ENCODE data around the gene ENDOV. TPM values are rescaled to one million over a fixed set of nuclear protein-coding genes. Genes with fewer than 3 reads are reported as not detected.

Gene ENDOV
- total and polyA plus RNA-seq, 9 donors, result 8.9 to 24.1 (median 20.8) TPM

- intact Hi-C loops (cut with DNase I), result no loop called here
- no peaks in the 10 kb centered on the region for H3K36me3 ChIP-seq
- peak in 1 of 5 donors; percentile 7 for DNase-seq
- H3K9me3 ChIP-seq, result no peaks in the 10 kb centered on the region
- 87 to 90% (median 89%) methylated on average over 11 of the region's 11 CpGs for WGBS, 3 donors
- TF ChIP-seq CTCF (IDR thresholded peaks at IDR 0.05) (no peak), EP300 (IDR thresholded peaks at IDR 0.05) (no peak), POLR2A (IDR thresholded peaks at IDR 0.05) (no peak)
- H3K4me3 ChIP-seq, result no peak overlapping the region
- H3K27me3 ChIP-seq, result no peaks in the 10 kb centered on the region
- H3K27ac ChIP-seq, result no peak overlapping the region
- H3K4me1 ChIP-seq (ENCODE audit: insufficient read depth), result no peaks in the 10 kb centered on the region
Observed at GRCh38 chr17:80372456-80372855, 42.5 kb upstream of the ENDOV start.

- H3K36me3 ChIP-seq, result no peaks in the 10 kb centered on the region
- intact Hi-C loops (cut with DNase I), result no loop called here
Observed at GRCh38 chr17:80372922-80373570, 41.9 kb upstream of the ENDOV start.

DNA sequence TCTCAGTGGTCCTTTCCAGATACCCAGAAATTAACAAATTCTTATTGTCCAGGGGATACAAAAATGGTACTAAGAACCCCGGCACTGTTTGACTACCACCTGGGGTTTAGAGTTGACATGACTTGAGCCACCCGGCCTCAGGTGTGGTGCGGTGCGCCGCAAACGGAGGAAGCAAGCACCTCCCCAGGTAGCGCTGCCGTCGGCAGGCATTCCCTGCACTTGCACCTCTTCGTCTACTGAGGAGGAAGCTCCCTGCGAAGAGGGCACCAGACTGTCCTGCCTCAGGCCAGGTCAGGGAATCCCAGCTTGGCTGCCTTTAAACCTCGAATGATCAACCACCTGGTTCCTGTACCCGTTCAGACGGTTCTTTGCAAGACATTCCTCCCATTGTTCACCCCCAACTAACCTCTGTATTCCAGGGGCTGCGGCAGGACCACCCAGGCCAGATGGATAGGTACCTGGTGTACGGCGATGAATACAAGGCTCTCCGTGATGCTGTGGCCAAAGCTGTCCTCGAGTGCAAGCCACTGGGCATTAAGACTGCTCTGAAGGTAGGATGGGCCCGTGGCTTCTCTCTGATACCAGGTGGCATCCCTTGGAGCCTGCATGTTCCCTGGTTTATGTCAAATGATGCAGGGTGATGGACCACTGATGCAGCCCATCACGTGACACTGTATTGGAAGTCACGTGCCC is 40.8 kb upstream of the ENDOV start:
- Histone ChIP-seq H3K36me3 (no peaks in the 10 kb centered on the region), H3K4me1 (ENCODE audit: insufficient read depth) (no peaks in the 10 kb centered on the region), H3K27me3 (no peaks in the 10 kb centered on the region), H3K4me3 (no peak overlapping the region), H3K9me3 (no peaks in the 10 kb centered on the region), H3K27ac (no peak overlapping the region)
- peak in 2 of 5 donors; percentile 6 to 21 for DNase-seq
- intact Hi-C loops (cut with DNase I), result no loop called here
- WGBS, 3 donors, result 89 to 91% (median 91%) methylated on average over 22 of the region's 22 CpGs
- no peak for TF ChIP-seq POLR2A (IDR thresholded peaks at IDR 0.05)
- TF ChIP-seq CTCF (IDR thresholded peaks at IDR 0.05), result no peak
- TF ChIP-seq EP300 (IDR thresholded peaks at IDR 0.05), result no peak

More at GRCh38 chr17:80372922-80373570, 41.9 kb upstream of the ENDOV start:
- no peak overlapping the region for H3K27ac ChIP-seq
- whole genome bisulfite sequencing, 3 donors, result 88 to 93% (median 89%) methylated on average over 18 of the region's 18 CpGs
- H3K4me1 ChIP-seq (ENCODE audit: insufficient read depth), result no peaks in the 10 kb centered on the region
- H3K27me3 ChIP-seq, result no peaks in the 10 kb centered on the region
- TF ChIP-seq EP300 (IDR thresholded peaks at IDR 0.05) (no peak), CTCF (IDR thresholded peaks at IDR 0.05) (no peak), POLR2A (IDR thresholded peaks at IDR 0.05) (no peak)
- DNase-seq, result peak in 1 of 5 donors; percentile 16
- no peak overlapping the region for H3K4me3 ChIP-seq
- H3K9me3 ChIP-seq, result no peaks in the 10 kb centered on the region

GRCh38 chr17:80374732-80375585 is 40.0 kb upstream of the ENDOV start:
- no peak for DNase-seq
- Histone ChIP-seq H3K36me3 (no peaks in the 10 kb centered on the region), H3K9me3 (no peaks in the 10 kb centered on the region), H3K27ac (no peak overlapping the region), H3K4me3 (no peak overlapping the region), H3K27me3 (no peaks in the 10 kb centered on the region), H3K4me1 (ENCODE audit: insufficient read depth) (no peaks in the 10 kb centered on the region)
- TF ChIP-seq EP300 (IDR thresholded peaks at IDR 0.05), result no peak
- no peak for TF ChIP-seq POLR2A (IDR thresholded peaks at IDR 0.05)
- no peak for TF ChIP-seq CTCF (IDR thresholded peaks at IDR 0.05)
- 71 to 76% (median 72%) methylated on average over 14 of the region's 14 CpGs for WGBS, 3 donors
- intact Hi-C loops (cut with DNase I), result no loop called here

Data from ovary (tissue), 9 donors.